ENCODE results near the gene EXTL2. TPM values are rescaled to one million over a fixed set of nuclear protein-coding genes. Genes with fewer than 3 reads are reported as not detected.
"Not testable (repeated sequence)": the region's sequence is repeated elsewhere in the genome, so short reads cannot be mapped to it uniquely, and the experiment has no call there.

EXTL2 gene
- total and polyA plus RNA-seq, 8 donors = 13.5 to 108 (median 89.9) TPM

GRCh38 chr1:100866041-100866900, 28.4 kb downstream of the EXTL2 start:
- Histone ChIP-seq H3K9me3 (no peaks in the 10 kb centered on the region), H3K27me3 (no peaks in the 10 kb centered on the region), H3K4me1 (peaks cover 0 to 3% of the 10 kb centered on the region in 2 donors), H3K4me3 (no peak overlapping the region), H3K36me3 (no peaks in the 10 kb centered on the region), H3K27ac (no peak overlapping the region)
- peak; percentile 77 for ATAC-seq
- intact Hi-C loops (cut with DNase I) = loop anchor here in 1 of 2 donors (5.0 kb wide), 2 partner anchors 259 to 404 kb away; no protein-coding TSS in a partner anchor
- peak; percentile 50 to 51 for TF ChIP-seq CTCF (IDR thresholded peaks at IDR 0.05)
- DNase-seq = peak in 2 of 4 donors; percentile 40 to 55

- Histone ChIP-seq H3K27ac (no peak overlapping the region), H3K36me3 (no peaks in the 10 kb centered on the region), H3K27me3 (no peaks in the 10 kb centered on the region), H3K4me1 (no peaks in the 10 kb centered on the region), H3K4me3 (no peak overlapping the region), H3K9me3 (no peaks in the 10 kb centered on the region)
- TF ChIP-seq CTCF (IDR thresholded peaks at IDR 0.05) = no peak
- intact Hi-C loops (cut with DNase I) = no loop called here
- no peak for DNase-seq
- ATAC-seq = no peak
Observed at GRCh38 chr1:100862591-100862990, 32.1 kb downstream of the EXTL2 start.

GRCh38 chr1:100861379-100861778, 33.3 kb downstream of the EXTL2 start:
- no peaks in the 10 kb centered on the region for H3K4me1 ChIP-seq
- H3K36me3 ChIP-seq = no peaks in the 10 kb centered on the region
- DNase-seq (no peak), ATAC-seq (peak; percentile 43)
- H3K27ac ChIP-seq = no peak overlapping the region
- no peak overlapping the region for H3K4me3 ChIP-seq
- H3K27me3 ChIP-seq = no peaks in the 10 kb centered on the region
- no peak for TF ChIP-seq CTCF (IDR thresholded peaks at IDR 0.05)
- intact Hi-C loops (cut with DNase I) = no loop called here
- H3K9me3 ChIP-seq = no peaks in the 10 kb centered on the region

- Histone ChIP-seq H3K36me3 (no peaks in the 10 kb centered on the region), H3K4me3 (no peak overlapping the region), H3K4me1 (no peaks in the 10 kb centered on the region), H3K27me3 (no peaks in the 10 kb centered on the region), H3K27ac (no peak overlapping the region), H3K9me3 (peaks cover 0 to 2% of the 10 kb centered on the region in 2 donors)
- intact Hi-C loops (cut with DNase I) = no loop called here
- no peak for TF ChIP-seq CTCF (IDR thresholded peaks at IDR 0.05)
- DNase-seq = peak in 1 of 4 donors; percentile 5
- no peak for ATAC-seq
Observed at GRCh38 chr1:100860397-100860991, 34.1 kb downstream of the EXTL2 start.

GRCh38 chr1:100855116-100855515, 39.5 kb downstream of the EXTL2 start:
- H3K4me1 ChIP-seq; DNase-seq; H3K27me3 ChIP-seq; H3K4me3 ChIP-seq; ATAC-seq; H3K27ac ChIP-seq; H3K36me3 ChIP-seq; intact Hi-C loops (cut with DNase I); H3K9me3 ChIP-seq: not testable (repeated sequence)
